ENCODE data around the gene FIG4. TPM values are rescaled to one million over a fixed set of nuclear protein-coding genes. Genes with fewer than 3 reads are reported as not detected.
"Not testable (repeated sequence)": the region's sequence is repeated elsewhere in the genome, so short reads cannot be mapped to it uniquely, and the experiment has no call there.

The FIG4 gene
- total RNA-seq, 1 experiment from 2014 or later: 9.6 TPM

DNA sequence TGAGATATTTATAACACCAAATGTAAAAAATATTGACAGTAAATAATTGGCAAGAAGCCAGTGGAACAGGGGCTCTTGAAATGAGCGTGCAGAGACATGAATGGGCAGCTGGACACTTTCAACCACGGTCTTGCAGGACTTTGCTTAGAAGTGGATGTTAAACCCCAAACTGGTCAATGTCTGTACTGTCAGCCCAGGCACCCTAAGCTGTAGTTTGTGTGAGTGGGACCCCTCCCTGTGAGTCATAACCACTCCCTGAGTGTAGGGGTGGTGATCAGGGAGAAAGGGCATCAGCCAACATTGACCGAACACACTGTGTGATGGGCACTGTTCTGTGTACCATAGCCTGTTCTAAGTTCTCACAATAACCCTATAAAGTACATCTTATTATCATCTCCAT lies 108.6 kb downstream of the FIG4 start:
- DNase-seq (ENCODE audit: low read depth in 1 of 2, low spot score in 2 of 2): no peak
- Histone ChIP-seq H3K4me1 (replicated peaks) (peaks cover 15% of the 10 kb centered on the region), H3K4me3 (no peak overlapping the region), H3K27me3 (replicated peaks) (no peaks in the 10 kb centered on the region), H3K27ac (no peak overlapping the region), H3K36me3 (no peaks in the 10 kb centered on the region), H3K9me3 (replicated peaks) (no peaks in the 10 kb centered on the region; the same call in 1 of the 2 replicates)

DNA sequence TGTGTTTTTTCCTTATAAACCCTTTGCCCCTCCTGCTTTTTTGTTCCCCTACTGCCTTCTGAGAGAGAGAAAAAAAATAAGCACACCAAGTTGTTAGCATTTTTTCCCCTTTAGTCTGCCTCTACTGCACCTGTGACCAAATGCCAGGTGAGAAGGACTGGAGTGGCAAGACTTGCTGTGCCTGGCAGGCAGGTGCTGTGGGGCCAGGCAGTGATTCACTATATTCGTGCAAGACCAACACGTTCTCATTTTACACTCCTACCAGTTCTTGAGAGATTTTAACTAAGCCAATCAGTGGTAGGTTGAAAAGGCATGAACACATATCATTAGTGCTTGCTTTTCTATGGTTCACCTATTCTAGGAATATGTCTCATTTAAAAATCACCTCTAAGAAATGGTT lies 109.7 kb downstream of the FIG4 start:
- no peak overlapping the region for H3K27ac ChIP-seq
- H3K9me3 ChIP-seq (replicated peaks): no peaks in the 10 kb centered on the region; the same call in 1 of the 2 replicates
- H3K4me1 ChIP-seq (replicated peaks): peaks cover 12% of the 10 kb centered on the region
- H3K27me3 ChIP-seq (replicated peaks): no peaks in the 10 kb centered on the region
- DNase-seq (ENCODE audit: low read depth in 1 of 2, low spot score in 2 of 2): no peak
- no peak overlapping the region for H3K4me3 ChIP-seq
- no peaks in the 10 kb centered on the region for H3K36me3 ChIP-seq

DNA sequence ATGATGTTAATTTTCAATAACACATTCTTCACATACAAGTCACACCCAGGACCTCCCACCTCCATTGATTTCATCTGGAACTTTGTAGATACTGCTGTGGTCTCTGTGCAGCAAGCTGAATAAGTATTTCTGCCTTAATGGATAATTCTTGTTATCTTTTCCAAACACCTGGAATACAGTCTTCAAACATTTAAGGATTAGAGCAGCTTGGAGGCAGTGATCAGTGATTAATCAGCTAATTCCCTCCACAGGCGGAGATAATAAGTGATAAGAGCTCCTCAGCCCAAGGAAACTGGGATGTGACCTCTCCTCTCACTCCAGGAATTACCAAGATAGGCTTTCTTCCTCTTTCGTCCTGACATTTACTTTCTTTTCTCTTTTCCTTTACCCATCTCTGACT lies 110.7 kb downstream of the FIG4 start:
- Histone ChIP-seq H3K27ac (no peak overlapping the region), H3K4me3 (no peak overlapping the region), H3K27me3 (replicated peaks) (no peaks in the 10 kb centered on the region), H3K4me1 (replicated peaks) (peaks cover 1% of the 10 kb centered on the region), H3K36me3 (no peaks in the 10 kb centered on the region), H3K9me3 (replicated peaks) (no peaks in the 10 kb centered on the region; the same call in 1 of the 2 replicates)
- DNase-seq (ENCODE audit: low read depth in 1 of 2, low spot score in 2 of 2): no peak

DNA sequence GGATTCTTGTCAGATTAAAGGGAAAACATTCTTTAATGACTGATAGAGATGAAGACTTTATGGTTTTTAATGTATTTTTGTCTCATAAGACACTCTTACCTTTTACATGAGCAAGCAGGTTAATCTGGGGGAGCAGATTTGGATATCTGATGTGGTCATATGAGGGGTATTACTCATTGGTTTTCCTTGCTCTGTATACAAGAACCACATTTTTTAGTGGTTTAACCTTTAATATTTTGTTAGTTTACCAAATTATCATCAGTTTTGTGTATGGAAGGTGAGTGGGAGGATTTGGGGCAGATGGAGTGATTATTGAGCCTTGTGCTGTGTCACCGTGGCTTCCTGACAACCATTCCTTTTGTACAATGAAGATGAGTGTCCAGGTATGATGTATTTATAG lies 112.9 kb downstream of the FIG4 start:
- H3K4me3 ChIP-seq: no peak overlapping the region
- H3K9me3 ChIP-seq (replicated peaks): no peaks in the 10 kb centered on the region; the same call in 1 of the 2 replicates
- no peak overlapping the region for H3K27ac ChIP-seq
- H3K4me1 ChIP-seq (replicated peaks): no peaks in the 10 kb centered on the region
- DNase-seq (ENCODE audit: low read depth in 1 of 2, low spot score in 2 of 2): no peak
- no peaks in the 10 kb centered on the region for H3K27me3 ChIP-seq (replicated peaks)
- no peaks in the 10 kb centered on the region for H3K36me3 ChIP-seq

DNA sequence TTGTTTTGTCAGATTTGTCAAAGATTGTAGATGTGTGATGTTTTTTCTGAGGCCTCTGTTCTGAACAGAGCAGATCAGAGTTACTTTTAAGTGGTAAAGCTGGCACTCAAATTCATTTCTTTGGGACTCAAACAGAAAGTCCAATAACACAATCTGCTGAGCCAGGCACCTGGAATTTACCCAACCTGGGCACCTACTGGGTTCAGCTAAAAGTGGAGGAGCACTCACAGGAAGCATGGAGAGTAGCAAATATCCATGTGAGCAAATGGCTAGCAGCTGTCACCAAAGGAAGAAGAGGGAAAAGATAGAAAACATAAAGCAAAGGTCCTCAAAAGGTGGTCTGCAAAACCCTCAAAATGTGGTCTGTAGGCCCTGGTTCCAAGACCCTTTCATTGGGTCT lies 116.8 kb downstream of the FIG4 start:
- no peaks in the 10 kb centered on the region for H3K36me3 ChIP-seq
- no peaks in the 10 kb centered on the region for H3K27me3 ChIP-seq (replicated peaks)
- no peak overlapping the region for H3K4me3 ChIP-seq
- H3K27ac ChIP-seq: no peak overlapping the region
- no peak for DNase-seq (ENCODE audit: low read depth in 1 of 2, low spot score in 2 of 2)
- H3K9me3 ChIP-seq (replicated peaks): no peaks in the 10 kb centered on the region; the same call in 1 of the 2 replicates
- no peaks in the 10 kb centered on the region for H3K4me1 ChIP-seq (replicated peaks)

- Histone ChIP-seq H3K27ac (no peak overlapping the region), H3K4me3 (no peak overlapping the region), H3K4me1 (replicated peaks) (no peaks in the 10 kb centered on the region), H3K27me3 (replicated peaks) (no peaks in the 10 kb centered on the region), H3K36me3 (no peaks in the 10 kb centered on the region), H3K9me3 (replicated peaks) (no peaks in the 10 kb centered on the region; the same call in none of the 2 replicates)
- no peak for DNase-seq (ENCODE audit: low read depth in 1 of 2, low spot score in 2 of 2)
Observed at GRCh38 chr6:109808837-109809236, 117.7 kb downstream of the FIG4 start.

GRCh38 chr6:109815054-109815453 lies 124.0 kb downstream of the FIG4 start:
- Histone ChIP-seq H3K9me3 (replicated peaks) (no peaks in the 10 kb centered on the region; the same call in 1 of the 2 replicates), H3K36me3 (no peaks in the 10 kb centered on the region), H3K4me1 (replicated peaks) (no peaks in the 10 kb centered on the region), H3K4me3 (no peak overlapping the region), H3K27ac (no peak overlapping the region), H3K27me3 (replicated peaks) (no peaks in the 10 kb centered on the region)
- DNase-seq (ENCODE audit: low read depth in 1 of 2, low spot score in 2 of 2): no peak

GRCh38 chr6:109816452-109817374 lies 125.6 kb downstream of the FIG4 start:
- no peak overlapping the region for H3K4me3 ChIP-seq
- no peaks in the 10 kb centered on the region; the same call in 1 of the 2 replicates for H3K9me3 ChIP-seq (replicated peaks)
- DNase-seq (ENCODE audit: low read depth in 1 of 2, low spot score in 2 of 2): no peak
- no peak overlapping the region for H3K27ac ChIP-seq
- H3K36me3 ChIP-seq: no peaks in the 10 kb centered on the region
- H3K4me1 ChIP-seq (replicated peaks): no peaks in the 10 kb centered on the region
- H3K27me3 ChIP-seq (replicated peaks): no peaks in the 10 kb centered on the region

DNA sequence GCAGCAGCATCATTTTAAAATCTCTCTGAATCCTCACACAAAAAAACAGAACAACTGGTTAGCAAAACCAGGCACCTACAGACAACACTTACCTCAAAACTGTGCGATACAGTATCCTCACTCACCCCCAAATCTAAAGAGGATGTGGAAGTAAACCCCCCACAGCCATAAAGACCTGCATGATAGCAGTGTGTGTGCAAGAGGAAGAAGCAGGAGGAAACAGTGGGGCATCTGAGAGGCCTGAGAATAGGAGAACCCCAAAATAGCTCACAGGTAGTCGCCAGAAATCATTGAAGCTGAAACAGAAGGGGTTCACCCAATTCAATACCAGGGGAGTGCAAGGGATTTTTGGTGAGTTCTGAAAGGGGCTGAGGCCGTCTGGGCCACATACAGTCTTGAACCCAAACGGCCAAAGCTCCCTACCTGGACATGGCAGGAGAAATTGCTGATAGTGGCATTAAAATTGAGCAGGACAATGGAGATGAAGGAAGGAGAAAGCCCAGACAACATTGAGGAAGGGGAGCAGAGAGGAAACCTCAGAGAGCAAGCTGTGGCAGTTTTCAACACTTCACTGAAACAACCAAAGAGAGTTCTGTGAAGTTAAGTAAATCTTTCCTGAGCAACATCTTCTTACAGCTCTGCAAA lies 129.7 kb downstream of the FIG4 start:
- Histone ChIP-seq H3K4me3 (no peak overlapping the region), H3K27me3 (replicated peaks) (no peaks in the 10 kb centered on the region), H3K9me3 (replicated peaks) (no peaks in the 10 kb centered on the region), H3K27ac (no peak overlapping the region), H3K4me1 (replicated peaks) (no peaks in the 10 kb centered on the region), H3K36me3 (no peaks in the 10 kb centered on the region)
- no peak for DNase-seq (ENCODE audit: low read depth in 1 of 2, low spot score in 2 of 2)

GRCh38 chr6:109821428-109821827 lies 130.3 kb downstream of the FIG4 start:
- no peaks in the 10 kb centered on the region for H3K4me1 ChIP-seq (replicated peaks)
- no peak overlapping the region for H3K4me3 ChIP-seq
- no peaks in the 10 kb centered on the region for H3K27me3 ChIP-seq (replicated peaks)
- H3K27ac ChIP-seq: no peak overlapping the region
- H3K9me3 ChIP-seq (replicated peaks): no peaks in the 10 kb centered on the region
- DNase-seq (ENCODE audit: low read depth in 1 of 2, low spot score in 2 of 2): no peak
- H3K36me3 ChIP-seq: no peaks in the 10 kb centered on the region

DNA sequence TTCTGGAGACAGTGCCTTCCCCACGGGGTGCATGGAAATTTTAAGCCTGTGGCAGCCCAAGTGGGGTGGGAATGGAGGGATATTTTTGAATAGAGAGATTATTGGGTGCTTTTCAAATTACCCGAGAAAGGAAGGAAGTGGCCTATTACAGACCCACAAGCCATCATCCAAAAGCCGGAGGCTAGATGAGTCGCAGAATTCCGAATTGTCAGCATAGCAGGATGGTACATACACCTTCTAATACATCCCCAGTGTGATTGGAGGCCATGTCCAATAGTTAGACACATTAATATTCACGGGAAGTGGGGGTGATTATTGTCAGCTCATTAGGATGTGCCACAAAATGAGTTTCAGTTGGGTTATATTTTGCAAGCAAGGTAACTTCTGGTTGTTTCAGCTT lies 133.0 kb downstream of the FIG4 start:
- DNase-seq (ENCODE audit: low read depth in 1 of 2, low spot score in 2 of 2): no peak
- Histone ChIP-seq H3K4me3 (no peak overlapping the region), H3K9me3 (replicated peaks) (no peaks in the 10 kb centered on the region), H3K27me3 (replicated peaks) (no peaks in the 10 kb centered on the region), H3K36me3 (no peaks in the 10 kb centered on the region), H3K4me1 (replicated peaks) (no peaks in the 10 kb centered on the region), H3K27ac (no peak overlapping the region)

- no peaks in the 10 kb centered on the region for H3K4me1 ChIP-seq (replicated peaks)
- no peaks in the 10 kb centered on the region for H3K9me3 ChIP-seq (replicated peaks)
- no peak for DNase-seq (ENCODE audit: low read depth in 1 of 2, low spot score in 2 of 2)
Observed at GRCh38 chr6:109826551-109826950, 135.5 kb downstream of the FIG4 start.

DNA sequence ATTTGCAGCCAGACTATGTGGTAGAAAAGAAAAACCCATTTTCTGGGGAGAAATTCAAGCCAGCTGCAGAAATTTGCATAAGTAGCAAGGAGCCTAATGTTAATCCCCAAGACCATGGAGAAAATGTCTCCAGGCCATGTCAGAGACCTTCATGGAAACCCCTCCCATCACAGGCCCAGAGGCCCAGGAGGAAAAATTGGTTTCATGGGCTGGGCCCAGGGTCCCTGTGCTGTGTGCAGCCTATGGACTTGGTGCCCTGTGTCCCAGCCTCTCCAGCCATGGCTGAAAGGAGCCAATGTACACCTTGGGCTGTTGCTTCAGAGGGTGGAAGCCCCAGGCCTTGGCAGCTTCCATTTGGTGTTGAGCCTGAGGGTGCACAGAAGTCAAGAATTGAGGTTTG lies 140.3 kb downstream of the FIG4 start:
- not testable (repeated sequence) for H3K4me1 ChIP-seq (replicated peaks); H3K36me3 ChIP-seq; H3K27me3 ChIP-seq (replicated peaks); H3K4me3 ChIP-seq; DNase-seq (ENCODE audit: low read depth in 1 of 2, low spot score in 2 of 2); H3K27ac ChIP-seq; H3K9me3 ChIP-seq (replicated peaks)

More at GRCh38 chr6:109826551-109826950, 135.5 kb downstream of the FIG4 start:
- H3K36me3 ChIP-seq: no peaks in the 10 kb centered on the region
- no peak overlapping the region for H3K4me3 ChIP-seq
- no peak overlapping the region for H3K27ac ChIP-seq
- H3K27me3 ChIP-seq (replicated peaks): no peaks in the 10 kb centered on the region

DNA sequence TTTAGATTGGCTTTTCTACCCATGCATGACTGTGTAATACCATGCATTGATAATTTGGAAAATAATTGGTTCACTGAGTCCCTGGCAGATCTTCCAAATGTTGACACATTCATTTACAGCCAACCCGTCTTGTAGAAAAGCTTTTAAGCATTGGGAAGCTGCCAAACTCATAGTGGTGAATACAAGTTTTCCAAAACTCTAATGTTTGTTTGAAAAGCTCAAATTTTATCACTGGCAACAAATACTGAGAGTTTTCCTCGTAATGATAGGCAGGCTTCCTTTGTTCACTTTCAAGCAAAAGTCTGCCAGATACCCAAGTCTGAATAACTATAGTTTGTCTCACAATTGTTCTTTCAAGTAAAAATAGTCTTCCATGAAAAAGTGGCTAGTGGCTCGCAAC lies 143.0 kb downstream of the FIG4 start:
- Histone ChIP-seq H3K36me3 (no peaks in the 10 kb centered on the region), H3K4me3 (no peak overlapping the region), H3K27ac (no peak overlapping the region), H3K4me1 (replicated peaks) (no peaks in the 10 kb centered on the region), H3K27me3 (replicated peaks) (no peaks in the 10 kb centered on the region), H3K9me3 (replicated peaks) (no peaks in the 10 kb centered on the region)
- DNase-seq (ENCODE audit: low read depth in 1 of 2, low spot score in 2 of 2): no peak
